ENCODE results near the gene OLA1. TPM values are rescaled to one million over a fixed set of nuclear protein-coding genes. Genes with fewer than 3 reads are reported as not detected.
A peak's percentile ranks its signal among the peaks of the same experiment; 100 is the strongest.

Gene OLA1
- total RNA-seq, 1 donor from 2014 or later: 132 TPM

GRCh38 chr2:174125090-174125489 lies 123.2 kb downstream of the OLA1 start:
- H3K36me3 ChIP-seq (ENCODE audit: control insufficient read depth, insufficient read depth, low read length): no peaks in the 10 kb centered on the region
- no peaks in the 10 kb centered on the region for H3K27me3 ChIP-seq (ENCODE audit: control insufficient read depth, insufficient read depth, low read length)
- no peak overlapping the region for H3K4me3 ChIP-seq (ENCODE audit: low read depth, low read length)
- FAIRE-seq (no peak), DNase-seq (ENCODE audit: low read depth) (no peak)
- TF ChIP-seq CTCF (IDR thresholded peaks at IDR 0.05; ENCODE audit: insufficient read depth, low read length, severe bottlenecking): no peak

- no peak overlapping the region for H3K4me3 ChIP-seq (ENCODE audit: low read depth, low read length)
- H3K27me3 ChIP-seq (ENCODE audit: control insufficient read depth, insufficient read depth, low read length): no peaks in the 10 kb centered on the region
- no peak for TF ChIP-seq CTCF (IDR thresholded peaks at IDR 0.05; ENCODE audit: insufficient read depth, low read length, severe bottlenecking)
- H3K36me3 ChIP-seq (ENCODE audit: control insufficient read depth, insufficient read depth, low read length): no peaks in the 10 kb centered on the region
- no peak for DNase-seq (ENCODE audit: low read depth)
- no peak for FAIRE-seq
These were observed 124.2 kb downstream of the OLA1 start for GRCh38 chr2:174124181-174124580.

- no peaks in the 10 kb centered on the region for H3K36me3 ChIP-seq (ENCODE audit: control insufficient read depth, insufficient read depth, low read length)
- no peak for TF ChIP-seq CTCF (IDR thresholded peaks at IDR 0.05; ENCODE audit: insufficient read depth, low read length, severe bottlenecking)
- no peak for FAIRE-seq
- DNase-seq (ENCODE audit: low read depth): peak; percentile 44
- no peak overlapping the region for H3K4me3 ChIP-seq (ENCODE audit: low read depth, low read length)
- H3K27me3 ChIP-seq (ENCODE audit: control insufficient read depth, insufficient read depth, low read length): no peaks in the 10 kb centered on the region
These were observed 126.1 kb downstream of the OLA1 start for GRCh38 chr2:174122185-174122584.

GRCh38 chr2:174121612-174122011 lies 126.7 kb downstream of the OLA1 start:
- TF ChIP-seq CTCF (IDR thresholded peaks at IDR 0.05; ENCODE audit: insufficient read depth, low read length, severe bottlenecking): no peak
- H3K4me3 ChIP-seq (ENCODE audit: low read depth, low read length): no peak overlapping the region
- DNase-seq (ENCODE audit: low read depth) (peak; percentile 82), FAIRE-seq (no peak)
- no peaks in the 10 kb centered on the region for H3K27me3 ChIP-seq (ENCODE audit: control insufficient read depth, insufficient read depth, low read length)
- no peaks in the 10 kb centered on the region for H3K36me3 ChIP-seq (ENCODE audit: control insufficient read depth, insufficient read depth, low read length)

GRCh38 chr2:174121175-174121574 lies 127.2 kb downstream of the OLA1 start:
- DNase-seq (ENCODE audit: low read depth) (no peak), FAIRE-seq (no peak)
- Histone ChIP-seq H3K27me3 (ENCODE audit: control insufficient read depth, insufficient read depth, low read length) (no peaks in the 10 kb centered on the region), H3K36me3 (ENCODE audit: control insufficient read depth, insufficient read depth, low read length) (no peaks in the 10 kb centered on the region), H3K4me3 (ENCODE audit: low read depth, low read length) (no peak overlapping the region)
- no peak for TF ChIP-seq CTCF (IDR thresholded peaks at IDR 0.05; ENCODE audit: insufficient read depth, low read length, severe bottlenecking)

- H3K36me3 ChIP-seq (ENCODE audit: control insufficient read depth, insufficient read depth, low read length): no peaks in the 10 kb centered on the region
- no peak for TF ChIP-seq CTCF (IDR thresholded peaks at IDR 0.05; ENCODE audit: insufficient read depth, low read length, severe bottlenecking)
- FAIRE-seq (no peak), DNase-seq (ENCODE audit: low read depth) (peak; percentile 83)
- H3K4me3 ChIP-seq (ENCODE audit: low read depth, low read length): no peak overlapping the region
- H3K27me3 ChIP-seq (ENCODE audit: control insufficient read depth, insufficient read depth, low read length): no peaks in the 10 kb centered on the region
These were observed 128.0 kb downstream of the OLA1 start for GRCh38 chr2:174120346-174120745.

Measured in bronchial epithelial cell (primary cell).